PC-3 (cell line): ENCODE data around the gene MON2. TPM values are rescaled to one million over a fixed set of nuclear protein-coding genes. Genes with fewer than 3 reads are reported as not detected.

ENCODE experiments used
- ATAC-seq: fragments of 200-7000 bp; cut with Tn5 transposase; 2 replicates; pipeline ENCODE4 v1.9.1; 2020; ENCODE audit warnings: mild to moderate bottlenecking, moderate library complexity
- BruUV-seq: library from RNA; stranded (reverse); fragments of 400-500 nt; replicated peaks from 2 replicates; lab custom pipeline; 2021; lab: Mats Ljungman, UMichigan
- CTCF ChIA-PET: fragments of 300-600 bp; sonication (Branson Sonifier 250); formaldehyde crosslinking; loops from one replicate; lab custom pipeline; 2022; ENCODE audit warnings: antibody characterized with exemption; lab: Charles Lee
- POLR2A ChIA-PET: fragments of 300-600 bp; sonication (Branson Sonifier 250); formaldehyde crosslinking; loops from one replicate; lab custom pipeline; 2022; ENCODE audit warnings: antibody characterized with exemption; ENCODE audit not compliant: unreplicated experiment; lab: Charles Lee
- DNase-seq: peaks from one replicate; pipeline ENCODE4 v3.0.0-alpha.2; 2015
- H2AFZ ChIP-seq: fragments of 300-600 bp; sonication (generic); 2 replicates; pipeline ENCODE4 v1.6.0; 2016; ENCODE audit warnings: antibody characterized with exemption, low read length
- H3F3A ChIP-seq: fragments of 300-600 bp; sonication (generic); one replicate; pipeline ENCODE4 v1.6.0; 2017; ENCODE audit warnings: antibody characterized with exemption, low read length, control low read depth, mild to moderate bottlenecking; ENCODE audit not compliant: unreplicated experiment
- H3K27ac ChIP-seq: fragments of 300-600 bp; sonication (generic); 2 replicates; pipeline ENCODE4 v1.5.1; 2016; ENCODE audit warnings: mild to moderate bottlenecking, low read length
- H3K27me3 ChIP-seq: fragments of 300-600 bp; sonication (generic); 2 replicates; pipeline ENCODE4 v1.6.1; 2016; ENCODE audit warnings: low read length, mixed read lengths
- H3K36me3 ChIP-seq: fragments of 300-600 bp; sonication (generic); 2 replicates; pipeline ENCODE4 v1.6.1; 2016; ENCODE audit warnings: low read depth, mixed run types, low read length, mixed read lengths
- H3K4me1 ChIP-seq: fragments of 300-600 bp; sonication (generic); 2 replicates; pipeline ENCODE4 v1.5.1; 2016; ENCODE audit warnings: low read length; ENCODE audit not compliant: insufficient read depth
- H3K4me2 ChIP-seq: fragments of 300-600 bp; sonication (generic); 2 replicates; pipeline ENCODE4 v1.6.0; 2016; ENCODE audit warnings: low read length
- H3K4me3 ChIP-seq: fragments of 300-600 bp; sonication (generic); 2 replicates; pipeline ENCODE4 v1.5.1; 2016; ENCODE audit warnings: mild to moderate bottlenecking, low read length, mixed read lengths
- H3K79me2 ChIP-seq: fragments of 300-600 bp; sonication (generic); 2 replicates; pipeline ENCODE4 v1.6.1; 2017; ENCODE audit warnings: low read length, mixed read lengths
- H3K9ac ChIP-seq: fragments of 300-600 bp; sonication (generic); 2 replicates; pipeline ENCODE4 v1.6.0; 2016; ENCODE audit warnings: mild to moderate bottlenecking, low read length
- H3K9me2 ChIP-seq: fragments of 300-600 bp; sonication (generic); replicated peaks from 2 replicates; pipeline ENCODE4 v1.6.1; 2016; ENCODE audit warnings: mixed run types, low read length, mixed read lengths
- H3K9me3 ChIP-seq: fragments of 300-600 bp; sonication (generic); 2 replicates; pipeline ENCODE4 v1.6.1; 2016; ENCODE audit warnings: low read length, mixed read lengths
- H4K20me1 ChIP-seq: fragments of 300-600 bp; sonication (generic); 2 replicates; pipeline ENCODE4 v1.6.1; 2016; ENCODE audit warnings: low read length, mixed read lengths
- CTCF ChIP-seq: fragments of 300-600 bp; sonication (generic); conservative IDR thresholded peaks from 2 replicates; pipeline ENCODE4 v1.5.1; 2017; ENCODE audit warnings: antibody characterized with exemption, low read depth, mild to moderate bottlenecking, low read length
- EZH2 ChIP-seq: fragments of 300-600 bp; sonication (generic); IDR thresholded peaks from one replicate; pipeline ENCODE4 v1.6.1; 2017; ENCODE audit warnings: antibody characterized with exemption, mild to moderate bottlenecking, low read length; ENCODE audit not compliant: unreplicated experiment
- EZH2phosphoT487 ChIP-seq: fragments of 300-600 bp; sonication (generic); IDR thresholded peaks from 2 replicates; pipeline ENCODE4 v1.6.1; 2018; ENCODE audit warnings: mild to moderate bottlenecking, antibody characterized with exemption, low read length, borderline replicate concordance
- intact Hi-C: fragments of 100-400 bp; cut with micrococcal nuclease; formaldehyde crosslinking; loops from 2 replicates; pipeline ENCODE4 v1.9.0; 2023
- total RNA-seq: library from RNA; depleted of rRNA; stranded (reverse); fragments of >200 nt; gene quantifications from 2 replicates; pipeline ENCODE4 v1.2.3, GENCODE V29; 2014

The MON2 gene
- total RNA-seq, 1 experiment from 2014 or later: 19.1 TPM

GRCh38 chr12:62516927-62517326 lies 50.3 kb downstream of the MON2 start:
- H3K4me3 ChIP-seq: no peak overlapping the region
- H3K27me3 ChIP-seq: no peaks in the 10 kb centered on the region
- H3K4me2 ChIP-seq: no peak overlapping the region
- no peaks in the 10 kb centered on the region for H3K4me1 ChIP-seq
- no peaks in the 10 kb centered on the region for H4K20me1 ChIP-seq
- ChIA-PET CTCF (no interaction called here), POLR2A (no interaction called here)
- DNase-seq (no peak), ATAC-seq (no peak)
- H3K9ac ChIP-seq: no peak overlapping the region
- intact Hi-C loops: no loop called here
- no peaks in the 10 kb centered on the region for H3K9me3 ChIP-seq
- H3K79me2 ChIP-seq: no peaks in the 10 kb centered on the region
- no peaks in the 10 kb centered on the region; the same call in 1 of the 2 replicates for H3K36me3 ChIP-seq
- BruUV-seq: no TSS peak
- H2AFZ ChIP-seq: no peak overlapping the region
- no peaks in the 10 kb centered on the region for H3F3A ChIP-seq
- no peak for TF ChIP-seq EZH2phosphoT487
- no peak for TF ChIP-seq CTCF
- no peak for TF ChIP-seq EZH2
- no peak overlapping the region for H3K27ac ChIP-seq
- H3K9me2 ChIP-seq: no peaks in the 10 kb centered on the region

- Histone ChIP-seq H3K4me3 (no peak overlapping the region), H3K36me3 (no peaks in the 10 kb centered on the region; the same call in 1 of the 2 replicates), H3K27ac (no peak overlapping the region), H3K4me2 (no peak overlapping the region), H3K9ac (no peak overlapping the region), H3K27me3 (no peaks in the 10 kb centered on the region), H3K79me2 (no peaks in the 10 kb centered on the region), H2AFZ (no peak overlapping the region), H3K9me2 (no peaks in the 10 kb centered on the region), H3F3A (no peaks in the 10 kb centered on the region), H3K4me1 (no peaks in the 10 kb centered on the region), H3K9me3 (no peaks in the 10 kb centered on the region), H4K20me1 (no peaks in the 10 kb centered on the region)
- BruUV-seq: no TSS peak
- POLR2A ChIA-PET: no interaction called here
- TF ChIP-seq EZH2 (no peak), CTCF (no peak), EZH2phosphoT487 (no peak)
- no peak for ATAC-seq
- no peak for DNase-seq
- intact Hi-C loops: no loop called here
- CTCF ChIA-PET: interaction anchor here (0.6 kb wide), 1 partner anchor 71 kb away, joined by 3 read pairs; no protein-coding TSS in a partner anchor
Observed at GRCh38 chr12:62517887-62518286, 51.3 kb downstream of the MON2 start.

GRCh38 chr12:62519043-62519442 lies 52.4 kb downstream of the MON2 start:
- POLR2A ChIA-PET: no interaction called here
- no peak for DNase-seq

More at GRCh38 chr12:62519043-62519442, 52.4 kb downstream of the MON2 start:
- TF ChIP-seq EZH2 (no peak), CTCF (no peak), EZH2phosphoT487 (no peak)
- intact Hi-C loops: no loop called here
- Histone ChIP-seq H3K9ac (no peak overlapping the region), H3K4me2 (no peak overlapping the region), H3F3A (no peaks in the 10 kb centered on the region), H3K9me2 (no peaks in the 10 kb centered on the region), H3K9me3 (no peaks in the 10 kb centered on the region), H3K79me2 (no peaks in the 10 kb centered on the region), H3K36me3 (no peaks in the 10 kb centered on the region; the same call in 1 of the 2 replicates), H2AFZ (no peak overlapping the region), H3K4me3 (no peak overlapping the region), H3K4me1 (no peaks in the 10 kb centered on the region), H4K20me1 (no peaks in the 10 kb centered on the region), H3K27ac (no peak overlapping the region), H3K27me3 (no peaks in the 10 kb centered on the region)
- no TSS peak for BruUV-seq
- CTCF ChIA-PET: interaction anchor here (0.6 kb wide), 1 partner anchor 279 kb away, joined by 4 read pairs; no protein-coding TSS in a partner anchor
- no peak for ATAC-seq
